K562 (cell line): ENCODE data around the gene SLC25A33. TPM values are rescaled to one million over a fixed set of nuclear protein-coding genes. Genes with fewer than 3 reads are reported as not detected.

ENCODE experiments used
- CBX3 ChIP-seq, 2 experiments: IDR thresholded peaks; 1 replicate in 1 of 2; 2 replicates in 1 of 2; pipeline ENCODE4 v1.6.1; 2012; ENCODE audit warnings: inconsistent platforms in 2 of 2, low read length in 2 of 2, borderline replicate concordance in 1 of 2, control low read depth in 1 of 2
- CREB1 ChIP-seq, 2 experiments: sonication (generic) in 1 of 2; formaldehyde crosslinking in 1 of 2; IDR thresholded peaks; 2 replicates each; pipeline versions ENCODE4 v1.6.1 to v1.8.0; 2012 to 2022; ENCODE audit warnings: inconsistent platforms in 1 of 2, mild to moderate bottlenecking in 1 of 2, missing genetic modification reagents in 1 of 2, moderate library complexity in 1 of 2
- ILK ChIP-seq: fragments of 450-650 bp; IDR thresholded peaks from 2 replicates; pipeline ENCODE4 v1.6.1; 2016; ENCODE audit warnings: missing genetic modification characterization, low read depth, mild to moderate bottlenecking, missing compliant biosample characterization, moderate library complexity, borderline replicate concordance
- IRF2 ChIP-seq: sonication (generic); formaldehyde crosslinking; IDR thresholded peaks from 2 replicates; pipeline ENCODE4 v1.8.1; 2022; ENCODE audit warnings: mild to moderate bottlenecking, missing genetic modification reagents
- KDM5B ChIP-seq: fragments of 200-600 bp; sonication (generic); IDR thresholded peaks from 2 replicates; pipeline ENCODE4 v1.6.1; 2012; ENCODE audit warnings: low read depth, mild to moderate bottlenecking, moderate library complexity, low read length, control low read depth, inconsistent platforms; ENCODE audit not compliant: insufficient replicate concordance
- NR2C2 ChIP-seq, 2 experiments: fragments of 200-800 bp in 1 of 2; sonication (Bioruptor generic) in 1 of 2; sonication (generic) in 1 of 2; formaldehyde crosslinking in 1 of 2; IDR thresholded peaks; 2 replicates each; pipeline versions ENCODE4 v1.6.1 to v1.8.0; 2016 to 2022; ENCODE audit warnings: mild to moderate bottlenecking in 1 of 2, missing compliant biosample characterization in 1 of 2, missing genetic modification characterization in 1 of 2, missing genetic modification reagents in 1 of 2
- NR2F6 ChIP-seq: fragments of 450-650 bp; formaldehyde crosslinking; IDR thresholded peaks from 2 replicates; pipeline ENCODE4 v1.4.0; 2020; ENCODE audit warnings: mild to moderate bottlenecking
- RFX5 ChIP-seq: IDR thresholded peaks from 2 replicates; pipeline ENCODE4 v1.6.1; 2011; ENCODE audit warnings: low read depth, mild to moderate bottlenecking, improper control_type of control experiment, low read length
- SP1 ChIP-seq: sonication (generic); formaldehyde crosslinking; IDR thresholded peaks from 2 replicates; pipeline ENCODE4 v1.8.1; 2022; ENCODE audit warnings: mild to moderate bottlenecking, missing genetic modification reagents
- TAF1 ChIP-seq: IDR thresholded peaks from 2 replicates; pipeline ENCODE4 v1.6.1; 2011; ENCODE audit warnings: mild to moderate bottlenecking, low read length, moderate library complexity; ENCODE audit not compliant: insufficient read depth, control insufficient read depth, severe bottlenecking; ENCODE audit errors: extremely low read depth
- ZNF197 ChIP-seq: fragments of 200-800 bp; sonication (Bioruptor generic); IDR thresholded peaks from 2 replicates; pipeline ENCODE4 v1.6.1; 2016; ENCODE audit warnings: low read depth, missing genetic modification characterization, missing compliant biosample characterization
- polyA plus RNA-seq, 8 experiments: library from polyadenylated mRNA; depleted of rRNA in 4 of 8; stranded (reverse) in 5 of 8; unstranded in 3 of 8; fragments of >200 nt; fragmentation: Nextera tagmentation in 2 of 8; fragmentation: Illumina TruSeq in 1 of 8; extraction: Ambion mirVana in 2 of 8; extraction: Trizol in 1 of 8; gene quantifications; 2 replicates each; pipeline versions ENCODE4 v1.2.1 to v1.2.3, GENCODE V29; 2011 to 2014; ENCODE audit warnings: inconsistent platforms in 1 of 8, missing spikeins in 1 of 8
- total RNA-seq, 7 experiments: library from RNA; depleted of rRNA in 6 of 7; stranded (reverse); fragments of >200 nt in 6 of 7; fragmentation: Illumina TruSeq in 2 of 7; extraction: Trizol in 2 of 7; gene quantifications; 2 replicates each; pipeline versions ENCODE4 v1.2.1 to v1.2.3, GENCODE V29; 2011 to 2021; ENCODE audit warnings: low replicate concordance in 1 of 7
- TF ChIP-seq, protein P1 (sequence below): fragments of 250-450 bp; sonication (Bioruptor Pico); IDR thresholded peaks from 2 replicates; pipeline ENCODE4 v1.4.0; 2020; ENCODE audit warnings: mild to moderate bottlenecking, moderate library complexity
- TF ChIP-seq, protein P2 (sequence below): IDR thresholded peaks from 2 replicates; pipeline ENCODE4 v1.6.1; 2012; ENCODE audit warnings: low read depth, low read length, improper control_type of control experiment, borderline replicate concordance
- TF ChIP-seq, protein P3 (sequence below): fragments of 200-800 bp; sonication (Bioruptor generic); IDR thresholded peaks from 2 replicates; pipeline ENCODE4 v1.6.1; 2017; ENCODE audit warnings: missing genetic modification characterization, missing compliant biosample characterization
- TF ChIP-seq, protein P4 (sequence below): fragments of 250-450 bp; sonication (Bioruptor Pico); IDR thresholded peaks from 2 replicates; pipeline ENCODE4 v1.5.0; 2020; ENCODE audit warnings: mild to moderate bottlenecking
- TF ChIP-seq, protein P5 (sequence below): fragments of 450-650 bp; formaldehyde crosslinking; IDR thresholded peaks from 2 replicates; pipeline ENCODE4 v1.4.0; 2022; ENCODE audit warnings: missing genetic modification characterization

Gene SLC25A33
- total and polyA plus RNA-seq, 9 of the 15 experiments (the other 6 are each of a cell fraction or from before 2014, with no cell fraction given): 3.2 to 23.5 (median 17.5) TPM

DNA sequence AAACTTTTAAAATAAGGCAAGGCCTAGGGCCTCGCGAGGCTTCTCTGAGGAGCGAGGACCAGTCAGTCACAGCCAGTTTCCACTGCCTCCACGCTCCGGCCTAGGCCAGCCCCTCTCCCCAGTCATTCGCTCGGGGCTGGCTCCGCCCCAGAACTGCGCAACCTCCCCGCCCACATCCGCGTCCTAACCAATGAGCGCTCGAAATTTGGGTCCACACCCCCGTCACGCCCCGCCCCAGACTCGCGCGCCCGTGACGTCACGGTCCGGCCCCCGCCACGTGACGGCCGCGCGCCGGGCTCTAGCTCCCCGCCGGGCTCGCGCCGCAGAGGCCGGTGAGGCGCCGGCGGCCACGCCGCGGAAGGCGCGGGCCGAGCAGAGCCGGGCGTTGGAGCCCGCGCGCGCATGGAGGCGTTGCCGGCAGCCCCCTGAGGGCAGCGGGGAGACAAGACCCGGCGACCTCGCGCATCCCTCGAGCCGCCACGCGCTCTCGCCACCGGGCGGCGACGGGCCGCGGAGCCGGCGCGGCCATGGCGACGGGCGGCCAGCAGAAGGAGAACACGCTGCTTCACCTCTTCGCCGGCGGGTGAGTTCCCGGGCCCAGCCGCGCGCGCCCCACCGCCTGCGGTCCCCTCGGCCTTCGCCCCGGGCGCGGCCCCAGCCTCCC is at the start of gene SLC25A33 (continued):
- TF ChIP-seq, protein P1, sequence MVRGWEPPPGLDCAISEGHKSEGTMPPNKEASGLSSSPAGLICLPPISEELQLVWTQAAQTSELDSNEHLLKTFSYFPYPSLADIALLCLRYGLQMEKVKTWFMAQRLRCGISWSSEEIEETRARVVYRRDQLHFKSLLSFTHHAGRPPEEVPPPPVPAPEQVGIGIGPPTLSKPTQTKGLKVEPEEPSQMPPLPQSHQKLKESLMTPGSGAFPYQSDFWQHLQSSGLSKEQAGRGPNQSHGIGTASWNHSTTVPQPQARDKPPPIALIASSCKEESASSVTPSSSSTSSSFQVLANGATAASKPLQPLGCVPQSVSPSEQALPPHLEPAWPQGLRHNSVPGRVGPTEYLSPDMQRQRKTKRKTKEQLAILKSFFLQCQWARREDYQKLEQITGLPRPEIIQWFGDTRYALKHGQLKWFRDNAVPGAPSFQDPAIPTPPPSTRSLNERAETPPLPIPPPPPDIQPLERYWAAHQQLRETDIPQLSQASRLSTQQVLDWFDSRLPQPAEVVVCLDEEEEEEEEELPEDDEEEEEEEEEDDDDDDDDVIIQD: no peak
- peak; percentile 88 for TF ChIP-seq KDM5B
- peak; percentile 39; the same call in 1 of the 2 replicates for TF ChIP-seq NR2C2 (CRISPR knock-in tag; IDR thresholded peaks at IDR 0.05)
- TF ChIP-seq NR2C2 (tag; IDR thresholded peaks at IDR 0.05): peak; percentile 81
- peak; percentile 94 for TF ChIP-seq CREB1 (IDR thresholded peaks at IDR 0.05)
- peak; percentile 94 for TF ChIP-seq CREB1 (CRISPR knock-in tag; IDR thresholded peaks at IDR 0.05)
- no peak; the same call in 1 of the 2 replicates for TF ChIP-seq IRF2
- TF ChIP-seq, protein P2, sequence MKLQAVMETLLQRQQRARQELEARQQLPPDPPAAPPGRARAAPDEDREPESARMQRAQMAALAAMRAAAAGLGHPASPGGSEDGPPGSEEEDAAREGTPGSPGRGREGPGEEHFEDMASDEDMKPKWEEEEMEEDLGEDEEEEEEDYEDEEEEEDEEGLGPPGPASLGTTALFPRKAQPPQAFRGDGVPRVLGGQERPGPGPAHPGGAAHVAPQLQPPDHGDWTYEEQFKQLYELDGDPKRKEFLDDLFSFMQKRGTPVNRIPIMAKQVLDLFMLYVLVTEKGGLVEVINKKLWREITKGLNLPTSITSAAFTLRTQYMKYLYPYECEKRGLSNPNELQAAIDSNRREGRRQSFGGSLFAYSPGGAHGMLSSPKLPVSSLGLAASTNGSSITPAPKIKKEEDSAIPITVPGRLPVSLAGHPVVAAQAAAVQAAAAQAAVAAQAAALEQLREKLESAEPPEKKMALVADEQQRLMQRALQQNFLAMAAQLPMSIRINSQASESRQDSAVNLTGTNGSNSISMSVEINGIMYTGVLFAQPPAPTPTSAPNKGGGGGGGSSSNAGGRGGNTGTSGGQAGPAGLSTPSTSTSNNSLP: no peak
- peak; percentile 56; the same call in 1 of the 2 replicates for TF ChIP-seq ZNF197 (CRISPR knock-in tag)
- peak; percentile 58; the same call in 1 of the 2 replicates for TF ChIP-seq RFX5
- TF ChIP-seq, protein P3, sequence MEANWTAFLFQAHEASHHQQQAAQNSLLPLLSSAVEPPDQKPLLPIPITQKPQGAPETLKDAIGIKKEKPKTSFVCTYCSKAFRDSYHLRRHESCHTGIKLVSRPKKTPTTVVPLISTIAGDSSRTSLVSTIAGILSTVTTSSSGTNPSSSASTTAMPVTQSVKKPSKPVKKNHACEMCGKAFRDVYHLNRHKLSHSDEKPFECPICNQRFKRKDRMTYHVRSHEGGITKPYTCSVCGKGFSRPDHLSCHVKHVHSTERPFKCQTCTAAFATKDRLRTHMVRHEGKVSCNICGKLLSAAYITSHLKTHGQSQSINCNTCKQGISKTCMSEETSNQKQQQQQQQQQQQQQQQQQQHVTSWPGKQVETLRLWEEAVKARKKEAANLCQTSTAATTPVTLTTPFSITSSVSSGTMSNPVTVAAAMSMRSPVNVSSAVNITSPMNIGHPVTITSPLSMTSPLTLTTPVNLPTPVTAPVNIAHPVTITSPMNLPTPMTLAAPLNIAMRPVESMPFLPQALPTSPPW (CRISPR knock-in tag): peak; percentile 42; the same call in 1 of the 2 replicates
- peak; percentile 92 for TF ChIP-seq TAF1
- TF ChIP-seq, protein P4, sequence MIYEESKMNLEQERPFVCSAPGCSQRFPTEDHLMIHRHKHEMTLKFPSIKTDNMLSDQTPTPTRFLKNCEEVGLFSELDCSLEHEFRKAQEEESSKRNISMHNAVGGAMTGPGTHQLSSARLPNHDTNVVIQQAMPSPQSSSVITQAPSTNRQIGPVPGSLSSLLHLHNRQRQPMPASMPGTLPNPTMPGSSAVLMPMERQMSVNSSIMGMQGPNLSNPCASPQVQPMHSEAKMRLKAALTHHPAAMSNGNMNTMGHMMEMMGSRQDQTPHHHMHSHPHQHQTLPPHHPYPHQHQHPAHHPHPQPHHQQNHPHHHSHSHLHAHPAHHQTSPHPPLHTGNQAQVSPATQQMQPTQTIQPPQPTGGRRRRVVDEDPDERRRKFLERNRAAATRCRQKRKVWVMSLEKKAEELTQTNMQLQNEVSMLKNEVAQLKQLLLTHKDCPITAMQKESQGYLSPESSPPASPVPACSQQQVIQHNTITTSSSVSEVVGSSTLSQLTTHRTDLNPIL (CRISPR knock-in tag): no peak
- no peak for TF ChIP-seq ILK (tag)
- 0 out of 3 replicates have a peak, but pooled peaks of 1 of the 2 experiments have one; percentile 29 for TF ChIP-seq CBX3 (IDR thresholded peaks at IDR 0.05; ENCODE audit: borderline replicate concordance in 1 of 2, low read length in 2 of 2)
- TF ChIP-seq, protein P5, sequence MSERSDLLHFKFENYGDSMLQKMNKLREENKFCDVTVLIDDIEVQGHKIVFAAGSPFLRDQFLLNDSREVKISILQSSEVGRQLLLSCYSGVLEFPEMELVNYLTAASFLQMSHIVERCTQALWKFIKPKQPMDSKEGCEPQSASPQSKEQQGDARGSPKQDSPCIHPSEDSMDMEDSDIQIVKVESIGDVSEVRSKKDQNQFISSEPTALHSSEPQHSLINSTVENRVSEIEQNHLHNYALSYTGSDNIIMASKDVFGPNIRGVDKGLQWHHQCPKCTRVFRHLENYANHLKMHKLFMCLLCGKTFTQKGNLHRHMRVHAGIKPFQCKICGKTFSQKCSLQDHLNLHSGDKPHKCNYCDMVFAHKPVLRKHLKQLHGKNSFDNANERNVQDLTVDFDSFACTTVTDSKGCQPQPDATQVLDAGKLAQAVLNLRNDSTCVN (CRISPR knock-in tag): no peak
- TF ChIP-seq NR2F6 (CRISPR knock-in tag): peak; percentile 81; the same call in 1 of the 2 replicates
- peak; percentile 90 for TF ChIP-seq SP1 (CRISPR knock-in tag)
